HepG2 (cell line): ENCODE results near the gene HPCAL1. TPM values are rescaled to one million over a fixed set of nuclear protein-coding genes. Genes with fewer than 3 reads are reported as not detected.

Experiments used
- ADNP ChIP-seq: sonication (generic); formaldehyde crosslinking; IDR thresholded peaks from 2 replicates; pipeline ENCODE4 v1.4.0; 2020; ENCODE audit warnings: missing genetic modification reagents
- CREM ChIP-seq, 2 experiments: sonication (generic) in 1 of 2; formaldehyde crosslinking in 1 of 2; IDR thresholded peaks; 2 replicates each; pipeline versions ENCODE4 v1.4.0 to v1.6.1; 2016 to 2020; ENCODE audit warnings: antibody characterized with exemption in 1 of 2, mild to moderate bottlenecking in 1 of 2, missing genetic modification reagents in 1 of 2
- DNMT1 ChIP-seq: sonication (generic); formaldehyde crosslinking; IDR thresholded peaks from 2 replicates; pipeline ENCODE4 v1.5.1; 2020; ENCODE audit warnings: mild to moderate bottlenecking, missing genetic modification reagents
- DR1 ChIP-seq: sonication (generic); formaldehyde crosslinking; IDR thresholded peaks from 2 replicates; pipeline ENCODE4 v1.8.0; 2021; ENCODE audit warnings: mild to moderate bottlenecking, missing genetic modification reagents, inconsistent platforms
- ERF ChIP-seq: IDR thresholded peaks from 2 replicates; pipeline ENCODE4 v1.6.1; 2018; ENCODE audit warnings: missing biosample characterization, missing genetic modification reagents
- ETV6 ChIP-seq: sonication (generic); formaldehyde crosslinking; conservative IDR thresholded peaks from 2 replicates; pipeline ENCODE4 v1.4.0; 2020; ENCODE audit warnings: missing genetic modification reagents
- FOSL2 ChIP-seq: sonication (generic); formaldehyde crosslinking; IDR thresholded peaks from 2 replicates; pipeline ENCODE4 v1.4.0; 2020; ENCODE audit warnings: missing genetic modification reagents
- GZF1 ChIP-seq: sonication (generic); formaldehyde crosslinking; IDR thresholded peaks from 2 replicates; pipeline ENCODE4 v1.5.1; 2020; ENCODE audit warnings: mild to moderate bottlenecking, missing genetic modification reagents
- HDAC2 ChIP-seq: sonication (generic); formaldehyde crosslinking; IDR thresholded peaks from 2 replicates; pipeline ENCODE4 v1.4.0; 2020; ENCODE audit warnings: missing genetic modification reagents
- HMGA1 ChIP-seq: sonication (generic); formaldehyde crosslinking; conservative IDR thresholded peaks from 2 replicates; pipeline ENCODE4 v1.4.0; 2020; ENCODE audit warnings: missing genetic modification reagents
- HNRNPL ChIP-seq: fragments of 200-400 bp; formaldehyde crosslinking; IDR thresholded peaks from 2 replicates; pipeline ENCODE4 v1.6.1; 2017; ENCODE audit warnings: mild to moderate bottlenecking, low read depth, low read length
- HOXA3 ChIP-seq: sonication (generic); formaldehyde crosslinking; IDR thresholded peaks from 2 replicates; pipeline ENCODE4 v1.5.0; 2020; ENCODE audit warnings: missing genetic modification reagents
- IKZF5 ChIP-seq: IDR thresholded peaks from 2 replicates; pipeline ENCODE4 v1.6.1; 2018; ENCODE audit warnings: missing genetic modification reagents, mild to moderate bottlenecking, missing compliant biosample characterization
- NCOA2 ChIP-seq: sonication (generic); formaldehyde crosslinking; IDR thresholded peaks from 2 replicates; pipeline ENCODE4 v1.8.0; 2022; ENCODE audit warnings: inconsistent platforms
- NCOA5 ChIP-seq: sonication (generic); formaldehyde crosslinking; IDR thresholded peaks from 2 replicates; pipeline ENCODE4 v1.4.0; 2020; ENCODE audit warnings: missing genetic modification reagents
- REPIN1 ChIP-seq: sonication (generic); formaldehyde crosslinking; IDR thresholded peaks from 2 replicates; pipeline ENCODE4 v1.8.0; 2022; ENCODE audit warnings: missing genetic modification reagents, low read depth, mild to moderate bottlenecking, borderline replicate concordance
- SP2 ChIP-seq: sonication (generic); formaldehyde crosslinking; IDR thresholded peaks from 2 replicates; pipeline ENCODE4 v1.5.1; 2020; ENCODE audit warnings: mild to moderate bottlenecking, missing genetic modification reagents
- TERF1 ChIP-seq: sonication (generic); formaldehyde crosslinking; IDR thresholded peaks from 2 replicates; pipeline ENCODE4 v1.8.0; 2022; ENCODE audit warnings: mild to moderate bottlenecking, missing genetic modification reagents, moderate library complexity
- ZBTB34 ChIP-seq: sonication (generic); formaldehyde crosslinking; IDR thresholded peaks from 2 replicates; pipeline ENCODE4 v1.8.0; 2022; ENCODE audit warnings: mild to moderate bottlenecking, missing genetic modification reagents
- ZBTB44 ChIP-seq: sonication (generic); formaldehyde crosslinking; IDR thresholded peaks from 2 replicates; pipeline ENCODE4 v1.4.0; 2020; ENCODE audit warnings: missing genetic modification reagents
- ZFP36 ChIP-seq: fragments of 150-350 bp; IDR thresholded peaks from 2 replicates; pipeline ENCODE4 v1.6.1; 2018; ENCODE audit warnings: borderline replicate concordance, low read length, low read depth; ENCODE audit not compliant: partially characterized antibody
- ZKSCAN1 ChIP-seq: fragments of 150-350 bp; IDR thresholded peaks from 2 replicates; pipeline ENCODE4 v1.6.1; 2014; ENCODE audit warnings: low read length
- ZNF143 ChIP-seq: sonication (generic); formaldehyde crosslinking; IDR thresholded peaks from 2 replicates; pipeline ENCODE4 v1.4.0; 2020; ENCODE audit warnings: missing genetic modification reagents
- ZNF432 ChIP-seq: sonication (generic); formaldehyde crosslinking; IDR thresholded peaks from 2 replicates; pipeline ENCODE4 v1.5.0; 2020; ENCODE audit warnings: missing genetic modification reagents, mild to moderate bottlenecking, borderline replicate concordance
- ZNF563 ChIP-seq: sonication (generic); formaldehyde crosslinking; IDR thresholded peaks from 2 replicates; pipeline ENCODE4 v1.8.0; 2022; ENCODE audit warnings: mild to moderate bottlenecking, moderate library complexity, missing genetic modification reagents
- ZNF773 ChIP-seq: sonication (generic); formaldehyde crosslinking; IDR thresholded peaks from 2 replicates; pipeline ENCODE4 v1.4.0; 2020; ENCODE audit warnings: missing genetic modification reagents, borderline replicate concordance
- polyA plus RNA-seq, 8 experiments: library from polyadenylated mRNA; depleted of rRNA in 3 of 8; stranded (reverse) in 7 of 8; unstranded in 1 of 8; fragments of >200 nt; fragmentation: Illumina TruSeq in 4 of 8; extraction: Trizol in 4 of 8; gene quantifications; 2 replicates each; pipeline versions ENCODE4 v1.2.1 to v1.2.3, GENCODE V29; 2011 to 2016; ENCODE audit warnings: low read depth in 4 of 8, missing spikeins in 1 of 8, mixed read lengths in 1 of 8; ENCODE audit not compliant: insufficient read depth in 1 of 8
- total RNA-seq, 5 experiments: library from RNA; depleted of rRNA; stranded (reverse); fragments of >200 nt; fragmentation: Illumina TruSeq; extraction: Trizol; gene quantifications; 2 replicates each; pipeline ENCODE4 v1.2.3, GENCODE V29; 2016; ENCODE audit warnings: low read depth in 1 of 5

Gene HPCAL1
- total and polyA plus RNA-seq, 2 of the 13 experiments (the other 11 are each of a cell fraction or from before 2014, with no cell fraction given) = 29.5 to 29.9 TPM

- TF ChIP-seq REPIN1 (CRISPR knock-in tag) (no peak), FOSL2 (CRISPR knock-in tag) (no peak), ADNP (CRISPR knock-in tag) (no peak), NCOA2 (CRISPR knock-in tag) (0 out of 2 replicates have a peak, but pooled peaks have one; percentile 38), ZNF563 (CRISPR knock-in tag) (no peak; the same call in 1 of the 2 replicates), ZBTB44 (no peak), ZNF143 (CRISPR knock-in tag) (no peak), HNRNPL (no peak), CREM (IDR thresholded peaks at IDR 0.05) (no peak), CREM (CRISPR knock-in tag; IDR thresholded peaks at IDR 0.05) (no peak), GZF1 (CRISPR knock-in tag) (no peak), NCOA5 (CRISPR knock-in tag) (no peak), ZNF432 (CRISPR knock-in tag) (no peak), DR1 (no peak), DNMT1 (CRISPR knock-in tag) (peak; percentile 48; the same call in 1 of the 2 replicates), IKZF5 (CRISPR knock-in tag) (no peak), HOXA3 (CRISPR knock-in tag) (no peak; the same call in 1 of the 2 replicates), ZBTB34 (CRISPR knock-in tag) (no peak), HDAC2 (CRISPR knock-in tag) (no peak), ZFP36 (no peak), ZNF773 (CRISPR knock-in tag) (no peak), TERF1 (CRISPR knock-in tag) (no peak), SP2 (CRISPR knock-in tag) (no peak), ERF (CRISPR knock-in tag) (no peak), ETV6 (no peak), HMGA1 (CRISPR knock-in tag) (no peak), ZKSCAN1 (no peak)
Observed at GRCh38 chr2:10363861-10364610, 61.3 kb downstream of the HPCAL1 start (continued).
